NCI-H2107 treated with DMSO at 0.1 percent for 48 hours (cell line): ENCODE data around the gene PEAK1.

Source experiments
- DNase-seq: peaks from one replicate; lab custom pipeline; 2025; ENCODE audit not compliant: unreplicated experiment; lab: John Stamatoyannopoulos, UW

The PEAK1 gene

DNA sequence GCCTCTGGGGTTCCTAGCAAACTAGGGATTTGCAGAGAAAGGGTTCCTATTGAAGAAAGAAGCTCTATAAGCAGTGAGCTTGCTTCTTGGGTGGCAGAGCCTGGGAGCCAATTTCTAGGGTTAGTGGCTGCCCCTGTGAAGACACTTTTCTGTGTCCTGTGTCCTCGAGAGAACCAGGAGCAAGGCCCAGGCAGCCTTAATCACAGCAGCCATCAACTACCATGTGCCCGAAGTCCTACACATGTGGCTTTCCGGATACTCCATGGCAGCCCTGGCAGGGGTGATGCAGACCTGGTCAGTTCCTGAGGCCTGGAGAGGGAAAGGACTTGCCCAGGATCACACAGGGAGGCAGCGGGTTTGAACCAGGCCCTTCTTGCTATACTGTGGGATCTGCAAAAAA is 321.3 kb downstream of the PEAK1 start:
- no peak for DNase-seq

DNA sequence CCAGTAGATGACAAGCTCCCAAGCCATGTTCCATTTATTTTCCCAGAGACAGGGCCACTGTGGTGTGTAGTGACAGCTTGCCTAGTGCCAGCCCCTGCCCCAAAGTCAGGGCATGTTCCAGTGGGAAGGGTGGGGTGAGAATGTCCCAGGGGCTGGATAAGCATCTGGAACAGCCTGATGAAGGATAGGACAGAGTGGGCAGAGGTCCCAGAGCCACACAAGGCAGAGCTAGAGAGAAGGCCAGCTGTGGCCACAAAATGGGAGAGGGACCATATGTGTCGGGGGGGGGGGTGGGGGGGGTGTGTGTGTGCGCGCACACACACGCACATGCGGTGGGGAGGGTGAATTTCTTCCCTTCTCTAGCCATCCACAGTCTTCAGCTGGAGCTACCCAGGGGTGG is 322.0 kb downstream of the PEAK1 start:
- DNase-seq, result no peak

DNA sequence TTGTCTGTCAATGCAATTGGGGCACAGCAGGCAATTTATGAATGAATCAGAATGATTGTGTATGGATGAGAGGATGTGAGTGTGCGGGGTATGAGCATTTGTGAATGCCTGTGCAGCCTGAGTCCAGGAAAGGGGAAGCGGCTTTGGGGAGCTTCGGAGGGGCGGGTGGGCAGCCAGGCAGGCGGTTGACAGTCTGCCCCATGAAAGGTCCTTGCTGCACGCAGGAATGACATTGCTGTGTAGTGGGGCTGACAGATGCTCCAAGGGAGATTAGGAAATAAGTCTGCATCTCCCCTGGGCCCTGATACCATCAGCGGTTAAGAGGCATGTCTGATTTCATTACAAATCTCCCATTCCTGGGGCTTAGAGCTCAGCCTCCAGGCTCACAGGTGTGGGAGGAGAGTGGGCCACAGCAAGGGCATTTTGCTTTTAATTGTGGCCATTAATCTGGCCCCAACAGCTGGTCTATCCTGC is 322.6 kb downstream of the PEAK1 start:
- DNase-seq, result no peak

DNA sequence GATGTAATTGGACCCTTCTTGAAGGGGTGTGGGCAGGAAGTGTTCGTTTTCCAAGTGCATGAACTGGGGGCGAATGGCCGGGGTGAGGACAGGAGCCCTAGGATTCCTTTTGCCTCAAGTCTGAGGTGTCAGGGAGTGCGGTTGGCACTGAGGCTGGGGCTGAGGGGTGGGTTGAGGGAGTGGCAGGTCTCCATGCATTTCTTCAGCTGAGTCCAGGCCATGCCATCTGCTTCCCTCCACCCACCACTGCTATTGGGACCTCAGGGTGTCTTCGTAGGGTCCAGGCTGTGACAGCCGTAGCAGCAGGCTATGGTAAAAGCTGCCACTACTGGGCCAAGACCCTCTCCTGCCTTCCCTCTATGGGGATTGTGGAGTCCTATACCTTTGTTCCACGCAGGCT is 323.4 kb downstream of the PEAK1 start:
- no peak for DNase-seq

DNA sequence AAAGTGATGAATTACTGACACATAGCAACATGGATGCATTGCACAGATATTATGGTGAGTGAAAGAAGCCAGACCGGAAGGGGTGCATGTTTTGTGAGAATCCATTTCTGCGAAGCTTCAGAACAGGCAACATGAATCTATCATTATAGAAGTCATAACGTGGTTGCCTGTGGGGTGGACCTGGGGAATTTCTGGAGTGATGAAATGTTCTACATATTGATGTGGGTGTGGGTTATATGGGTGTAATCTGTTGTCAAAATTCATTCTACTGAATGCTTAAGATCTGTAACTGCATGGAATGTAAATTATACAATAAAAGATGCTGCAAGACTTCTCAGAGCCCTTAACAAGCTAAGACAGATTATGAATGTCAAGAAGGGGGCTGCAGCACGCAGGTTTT is 323.8 kb downstream of the PEAK1 start:
- DNase-seq, result no peak

DNA sequence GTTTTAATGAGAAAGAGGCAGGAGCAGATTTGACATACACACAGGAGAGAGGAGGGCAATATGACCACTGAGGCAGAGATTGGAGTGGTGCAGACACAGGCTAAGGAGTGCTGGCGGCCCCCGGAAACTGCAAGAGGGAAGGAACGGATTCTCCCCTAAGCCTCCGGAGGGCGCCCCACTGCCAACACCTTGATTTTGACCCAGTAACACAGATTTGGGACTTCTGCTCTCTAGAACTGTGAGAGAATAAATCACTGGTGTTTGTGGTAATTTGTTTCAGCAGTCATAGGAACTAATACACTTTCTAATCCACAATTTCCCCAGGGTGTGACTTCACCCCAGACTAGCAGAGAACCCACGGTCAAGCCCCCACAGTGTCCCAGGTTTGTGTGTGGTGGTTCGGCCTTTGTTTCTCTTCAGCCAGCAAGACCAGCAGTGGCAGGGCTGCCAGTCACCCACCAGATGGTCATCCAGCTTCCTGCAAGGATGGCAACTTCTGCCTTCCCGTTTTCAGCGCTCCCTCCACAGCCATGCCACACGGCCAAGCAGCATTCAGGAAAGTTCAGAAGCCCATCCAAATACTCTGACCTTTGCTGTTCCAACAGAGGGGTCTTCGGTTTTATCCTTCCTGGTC is 325.4 kb downstream of the PEAK1 start:
- DNase-seq, result no peak

DNA sequence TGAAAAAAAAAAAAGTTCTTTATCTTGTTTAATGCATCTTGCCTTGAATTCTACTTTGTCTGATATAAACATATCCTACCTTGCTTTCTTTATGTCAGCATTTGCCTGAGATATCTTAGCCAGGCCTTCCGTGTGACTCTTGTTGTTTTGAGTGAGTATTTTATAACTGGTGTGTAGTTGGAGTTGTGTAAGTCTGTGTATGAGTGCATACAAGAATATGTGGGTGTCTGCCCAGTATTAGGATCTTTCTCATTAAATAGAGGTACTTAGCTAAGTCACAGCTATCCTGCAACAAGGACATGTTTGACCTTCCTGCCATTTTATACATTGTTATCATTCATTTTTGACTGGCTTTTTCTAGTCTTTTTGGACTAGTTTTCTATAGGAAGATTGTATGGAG is 326.5 kb downstream of the PEAK1 start:
- no peak for DNase-seq

DNA sequence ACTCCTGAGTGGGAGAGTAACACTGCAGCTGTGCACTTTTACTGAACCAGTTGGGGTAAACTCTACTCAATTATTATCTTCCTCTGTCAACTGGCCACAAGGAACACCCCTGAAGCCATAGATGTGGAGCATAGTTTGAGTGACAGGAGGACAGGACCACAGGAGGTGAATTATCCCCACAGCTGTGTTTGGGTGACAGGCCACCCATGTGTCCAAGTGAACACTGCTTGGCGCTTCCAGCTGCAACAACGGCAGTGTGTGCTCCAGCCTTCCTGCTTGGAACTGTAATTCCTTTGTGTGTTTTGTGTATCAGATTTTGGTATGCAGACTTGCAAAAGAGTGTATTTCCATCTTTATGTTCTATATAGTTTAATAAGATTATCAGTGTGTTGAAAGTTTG is 328.8 kb downstream of the PEAK1 start:
- DNase-seq, result no peak

DNA sequence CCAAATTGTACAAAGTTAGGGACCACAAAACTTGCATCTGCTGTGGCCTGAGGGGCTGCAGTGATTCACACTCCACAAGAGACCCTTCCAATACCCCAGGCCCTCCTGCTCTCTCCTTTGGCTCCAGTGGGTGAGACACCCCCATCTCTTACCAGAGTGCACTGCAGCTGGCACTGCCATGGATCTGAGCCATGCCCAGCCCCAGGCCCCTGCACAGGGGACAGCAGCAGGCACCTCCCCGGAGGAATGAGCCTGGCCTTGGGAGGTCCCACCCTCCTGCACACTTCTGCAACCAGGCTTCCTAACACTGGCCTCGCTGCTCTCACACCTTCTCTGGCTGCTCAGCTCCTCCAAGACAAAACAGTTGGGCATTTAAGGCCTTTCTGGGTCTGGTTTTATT is 332.7 kb downstream of the PEAK1 start:
- DNase-seq, result no peak

DNA sequence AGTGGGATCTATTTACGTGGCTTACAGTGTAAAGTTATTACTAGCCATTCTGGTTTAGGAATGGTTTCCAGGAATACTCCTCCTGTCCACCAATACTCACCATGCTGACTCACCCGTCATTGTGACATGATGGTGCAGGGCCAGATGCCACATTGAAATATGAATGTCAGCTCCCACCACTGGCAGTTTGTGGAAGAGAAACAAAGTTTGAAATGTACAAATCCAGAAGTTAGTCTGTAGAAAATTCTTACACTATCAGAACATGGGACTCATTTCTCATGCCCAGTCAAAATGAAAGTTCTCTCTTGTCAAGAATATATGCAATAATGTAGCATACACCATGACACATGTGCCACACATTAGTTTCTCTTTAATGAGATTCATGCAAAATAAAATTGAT is 334.6 kb downstream of the PEAK1 start:
- DNase-seq, result no peak

DNA sequence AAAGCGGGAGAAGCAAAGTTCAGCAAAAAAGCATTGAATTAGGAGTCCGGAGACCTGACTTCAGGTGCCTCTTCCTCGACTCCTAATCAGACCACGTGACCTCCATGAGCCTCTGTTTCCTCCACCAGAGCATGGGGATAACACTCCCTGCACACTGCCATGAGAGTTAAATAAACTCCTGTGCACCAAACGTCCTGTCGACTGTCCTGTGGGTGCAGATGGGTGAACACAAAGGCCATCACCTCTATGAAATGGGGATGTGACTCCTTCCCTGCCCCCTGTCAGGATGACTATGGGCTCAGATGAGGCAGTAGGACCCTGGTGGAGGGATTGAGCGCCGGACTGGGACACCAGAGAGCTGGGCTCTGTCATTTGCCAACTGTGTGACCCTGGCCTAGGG is 335.5 kb downstream of the PEAK1 start:
- no peak for DNase-seq

DNA sequence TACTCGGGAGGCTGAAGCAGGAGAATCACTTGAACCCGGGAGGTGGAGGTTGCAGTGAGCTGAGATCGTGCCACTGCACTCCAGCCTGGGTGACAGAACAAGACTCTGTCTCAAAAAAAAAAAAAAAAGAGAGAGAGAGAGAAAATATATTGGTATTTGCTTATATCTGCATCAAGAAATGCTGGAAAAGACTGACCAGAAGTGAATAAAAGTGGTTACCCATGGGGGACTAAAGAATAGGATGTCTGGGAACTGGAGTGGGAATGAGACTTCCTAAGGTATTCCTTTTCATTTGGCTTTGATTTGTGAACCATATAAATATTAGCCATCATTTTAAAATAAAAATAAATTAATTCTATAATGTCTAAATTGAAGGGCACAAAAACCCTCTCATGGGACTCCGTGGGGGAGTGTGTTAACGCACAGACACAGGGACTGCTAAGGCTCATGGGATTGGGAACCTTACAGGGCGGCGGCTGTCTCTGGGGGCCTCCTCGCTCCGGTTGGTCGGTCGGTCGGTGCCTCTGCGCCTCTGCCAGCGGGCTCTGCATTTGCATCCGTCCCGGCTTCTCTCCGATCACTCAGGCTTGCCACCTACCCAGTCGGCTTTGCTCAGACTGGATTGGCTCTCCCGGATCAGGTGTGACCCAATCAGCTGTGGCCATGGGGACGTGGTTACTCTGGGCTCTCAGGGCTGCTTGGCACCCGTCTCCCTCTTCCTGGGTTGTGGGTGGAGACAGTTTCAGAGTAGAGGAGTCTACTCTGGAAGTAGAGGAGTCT is 336.3 kb downstream of the PEAK1 start:
- DNase-seq, result peak; percentile 89

DNA sequence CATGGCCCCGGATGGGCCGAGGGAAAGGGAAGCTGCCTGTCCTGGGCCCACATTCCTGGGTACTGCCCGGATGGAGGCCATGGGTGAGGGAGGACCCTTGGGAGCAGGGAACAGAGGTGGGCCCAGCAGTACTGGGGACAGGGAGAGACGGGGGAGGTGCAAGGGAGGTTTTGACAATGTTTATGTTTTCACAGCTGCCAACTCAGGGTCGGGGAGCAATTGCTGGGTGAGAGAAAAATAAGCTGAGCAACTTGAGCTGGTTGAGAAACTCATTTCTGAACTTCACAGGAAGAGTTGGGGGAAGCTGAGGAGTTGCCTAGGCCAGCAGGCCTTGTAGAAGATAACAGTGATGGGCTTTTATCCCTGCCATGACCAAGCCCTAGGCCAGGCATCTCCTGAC is 337.9 kb downstream of the PEAK1 start:
- no peak for DNase-seq

DNA sequence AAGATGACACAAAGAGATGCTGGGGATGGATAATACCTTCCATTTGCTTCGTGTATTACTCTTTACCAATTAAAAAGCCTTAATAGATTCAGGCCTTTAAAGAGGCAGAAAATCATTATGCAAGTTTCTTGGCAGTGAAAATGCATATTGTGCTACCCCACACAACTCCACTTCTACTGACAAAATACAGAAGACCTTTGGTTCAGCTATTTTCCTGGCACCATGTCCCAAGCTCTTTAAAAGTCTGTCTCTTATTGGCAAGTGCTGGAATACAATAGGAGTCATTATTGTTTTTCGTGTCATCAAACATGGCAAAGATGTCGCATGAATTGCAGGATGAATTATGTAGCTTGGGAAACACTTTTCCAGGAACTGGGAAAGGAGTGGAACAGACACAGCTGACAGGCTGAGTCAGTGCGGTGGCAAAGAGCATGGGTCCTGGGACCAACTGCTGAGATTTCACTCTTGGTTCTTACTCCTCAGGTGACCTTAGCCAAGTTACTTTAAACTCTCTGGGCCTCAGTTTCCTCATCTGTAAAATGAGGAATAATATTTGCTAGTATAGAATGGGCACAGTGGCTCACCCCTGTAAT is 343.5 kb downstream of the PEAK1 start:
- DNase-seq, result no peak

DNA sequence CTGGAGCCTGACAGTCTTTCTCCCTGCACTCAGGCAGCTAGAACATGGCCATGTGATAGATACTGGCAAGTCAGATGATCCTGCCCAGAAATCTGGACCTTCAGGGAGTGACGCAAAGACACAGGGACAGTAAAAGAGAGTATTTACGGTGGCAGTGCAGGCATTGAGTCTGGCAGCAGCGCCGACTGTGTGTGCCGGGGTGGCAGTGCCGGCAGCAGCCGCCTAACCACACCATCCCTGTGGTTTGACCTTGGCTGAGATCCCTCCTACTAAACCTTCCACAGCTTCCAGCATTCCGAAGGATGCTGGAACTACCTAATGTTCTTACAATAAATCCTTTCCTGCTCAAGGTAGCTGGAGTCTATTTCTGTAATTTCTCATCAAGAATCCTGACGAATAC is 344.4 kb downstream of the PEAK1 start:
- no peak for DNase-seq

DNA sequence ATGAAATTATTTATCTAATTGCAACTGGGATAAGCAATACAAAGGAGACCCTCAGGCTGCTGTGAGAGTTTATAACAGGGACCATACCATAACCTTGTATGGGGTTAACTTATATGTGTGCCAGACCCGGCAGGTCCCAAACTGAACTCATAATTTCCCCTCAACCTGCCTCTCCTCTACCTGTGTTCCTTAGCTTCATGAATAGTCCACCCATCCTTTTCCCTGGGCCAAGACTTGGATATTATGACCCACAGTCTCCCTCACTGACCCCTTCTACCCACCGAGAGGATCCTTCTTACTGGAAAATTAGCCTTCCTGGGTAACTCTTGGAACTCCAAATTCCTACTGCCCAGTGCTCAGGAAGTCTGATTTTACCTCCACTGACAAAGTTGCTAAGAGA is 345.6 kb downstream of the PEAK1 start:
- no peak for DNase-seq

DNA sequence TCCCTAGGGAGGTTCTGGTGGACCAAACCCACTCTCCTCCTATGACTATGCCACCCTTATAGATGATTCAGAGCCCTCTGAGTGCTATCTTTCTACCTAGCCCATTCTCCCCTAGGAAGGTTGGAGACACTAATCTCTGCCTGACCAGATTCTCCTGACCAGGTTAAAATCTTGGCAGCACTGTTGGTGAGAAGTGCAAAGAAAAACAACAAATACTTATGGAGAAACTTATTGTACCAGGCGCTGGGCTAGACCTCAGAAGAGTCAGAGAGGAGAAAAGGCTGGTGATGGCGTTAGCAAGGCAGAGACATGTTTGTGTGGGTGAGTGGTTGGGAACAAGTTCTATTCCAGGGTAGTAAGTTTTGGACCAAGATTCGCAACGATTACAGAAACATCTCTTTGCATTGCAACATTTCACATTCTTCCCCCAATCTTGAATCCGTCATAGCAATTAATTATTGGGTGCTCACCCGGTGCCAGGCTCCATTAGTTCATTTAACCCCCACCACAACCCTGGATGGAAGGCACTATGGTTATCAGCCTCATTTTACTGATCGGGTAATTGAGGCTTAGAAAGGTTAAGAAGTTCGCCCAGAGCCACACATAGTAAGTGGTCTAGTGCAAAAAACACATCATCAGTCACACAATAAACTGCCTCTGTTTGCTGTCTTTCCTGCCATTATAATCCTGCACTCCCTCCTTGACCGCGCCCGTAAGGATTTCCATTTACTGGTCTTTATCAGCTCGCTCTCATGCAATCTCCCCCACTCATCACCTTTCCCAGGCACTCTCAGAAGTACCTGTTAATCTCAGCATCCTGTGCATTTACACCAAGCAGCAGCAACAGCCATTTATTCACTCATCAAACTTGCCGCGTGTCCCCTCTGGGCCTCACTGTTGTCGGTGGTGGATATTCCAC is 348.3 kb downstream of the PEAK1 start:
- no peak for DNase-seq

DNA sequence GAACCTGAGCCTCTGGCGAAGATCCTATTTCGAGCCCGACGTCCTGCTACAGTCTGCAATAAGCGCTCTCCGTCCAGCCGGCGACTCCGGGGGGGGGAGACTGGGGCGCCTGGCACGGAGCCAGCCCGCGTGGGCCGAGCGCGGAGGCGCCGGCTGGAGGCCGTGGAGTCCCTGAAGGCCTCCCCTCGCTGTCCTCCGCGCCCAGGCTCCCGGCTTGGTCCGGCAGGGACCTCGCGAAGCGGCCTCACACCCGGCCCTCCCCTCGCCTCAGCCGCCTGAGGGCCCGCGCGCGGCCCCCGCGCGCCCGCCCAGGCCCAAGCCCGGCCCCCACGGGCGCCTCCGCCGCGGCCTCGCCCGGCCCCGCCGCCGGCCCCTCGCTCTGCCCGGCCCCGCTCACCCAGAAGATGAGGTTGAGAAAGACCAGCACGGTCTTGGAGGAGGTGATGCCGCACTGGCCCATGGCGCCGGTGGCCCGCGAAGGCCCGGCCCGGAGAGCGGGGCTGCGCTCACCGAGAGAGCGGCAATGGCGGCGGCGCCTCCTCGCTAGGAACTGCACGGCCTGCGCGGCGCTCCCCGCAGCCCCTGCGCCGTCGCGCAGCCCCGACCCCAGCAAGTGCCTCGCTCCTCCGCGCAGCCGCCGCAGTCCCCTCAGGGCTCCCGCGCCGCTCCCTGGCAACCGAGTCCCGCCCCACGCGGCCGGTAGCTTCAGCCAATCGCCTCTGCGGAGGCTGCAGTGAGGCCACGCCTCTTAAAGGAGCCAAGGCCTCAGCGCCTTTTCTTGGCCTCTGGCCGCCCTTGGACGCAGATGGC is 349.2 kb downstream of the PEAK1 start, which contains the start of gene TSPAN3:
TSS of gene TSPAN3 (minus strand) at position 615 of the 810 bp plus-strand sequence. CDS start at position 460, 155 bp downstream.
- DNase-seq, result peak; percentile 53

DNA sequence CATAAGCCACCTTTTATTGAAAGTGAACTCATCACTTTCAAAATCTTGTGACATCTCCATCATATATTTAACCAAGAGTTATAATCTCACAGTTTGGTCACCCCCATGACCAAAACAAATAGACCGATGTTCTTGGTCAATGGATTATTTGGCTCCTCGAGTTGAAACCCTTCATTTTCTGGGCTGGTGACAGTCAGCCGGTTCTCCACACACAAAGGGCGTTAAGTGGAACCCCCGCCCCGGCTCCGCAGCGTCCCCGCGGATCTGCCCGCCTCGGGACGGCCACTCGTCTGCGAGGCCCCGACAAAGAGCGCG is 349.8 kb downstream of the PEAK1 start:
- no peak for DNase-seq

DNA sequence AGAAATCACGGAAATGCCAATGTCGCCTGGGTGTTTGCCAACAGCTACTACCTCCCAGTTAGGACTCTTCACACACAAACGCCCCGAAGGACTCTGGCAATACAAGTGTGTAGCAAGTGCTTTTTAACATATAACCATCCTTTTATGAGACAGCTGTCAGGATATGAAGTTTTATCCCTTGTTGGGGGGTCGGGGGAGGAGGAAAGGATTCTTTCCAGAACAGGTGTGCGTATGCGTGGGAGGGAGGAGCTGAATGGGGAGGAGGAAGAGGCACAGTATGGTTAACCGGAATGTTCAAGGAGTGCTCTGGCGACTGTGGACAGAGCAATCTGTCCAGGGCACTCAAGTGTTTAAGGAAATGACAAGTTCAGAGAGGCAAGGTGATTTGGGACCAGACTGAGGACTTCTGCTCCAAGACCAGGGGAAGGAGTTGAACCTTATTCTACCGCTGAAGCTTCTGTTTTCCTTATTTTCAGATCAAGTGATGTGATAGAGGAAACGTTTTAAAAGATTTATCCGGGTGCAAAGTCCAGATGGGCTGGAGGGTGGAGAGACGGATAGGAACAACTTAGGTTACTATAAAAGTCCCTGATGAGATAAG is 350.3 kb downstream of the PEAK1 start:
- DNase-seq, result no peak
